ENCODE data around the gene CADM1.

Gene CADM1

GRCh38 chr11:115384236-115384635 lies 120.0 kb downstream of the CADM1 start:
- Histone ChIP-seq H3K4me3 (no peak overlapping the region), H3K9me3 (ENCODE audit: low read depth, low read length) (no peaks in the 10 kb centered on the region), H3K9ac (ENCODE audit: insufficient read length) (no peak overlapping the region), H3K36me3 (ENCODE audit: insufficient read depth, low read length) (no peaks in the 10 kb centered on the region), H3K27ac (no peak overlapping the region)
- TF ChIP-seq FOXP2 (optimal IDR thresholded peaks at IDR 0.05; ENCODE audit: control extremely low read depth, extremely low read length, insufficient read depth) = no peak
- no peak for TF ChIP-seq EZH2 (IDR thresholded peaks at IDR 0.05)
- TF ChIP-seq POLR2AphosphoS5 (IDR thresholded peaks at IDR 0.05; ENCODE audit: borderline replicate concordance, low read depth, low read length) = no peak
- no peak for DNase-seq (ENCODE audit: low read depth, low spot score)

GRCh38 chr11:115383431-115383830 lies 120.8 kb downstream of the CADM1 start:
- no peak overlapping the region for H3K9ac ChIP-seq (ENCODE audit: insufficient read length)
- H3K4me3 ChIP-seq = no peak overlapping the region
- no peak overlapping the region for H3K27ac ChIP-seq
- TF ChIP-seq POLR2AphosphoS5 (IDR thresholded peaks at IDR 0.05; ENCODE audit: borderline replicate concordance, low read depth, low read length) (no peak), FOXP2 (optimal IDR thresholded peaks at IDR 0.05; ENCODE audit: control extremely low read depth, extremely low read length, insufficient read depth) (no peak), EZH2 (IDR thresholded peaks at IDR 0.05) (no peak)
- no peaks in the 10 kb centered on the region for H3K36me3 ChIP-seq (ENCODE audit: insufficient read depth, low read length)
- H3K9me3 ChIP-seq (ENCODE audit: low read depth, low read length) = no peaks in the 10 kb centered on the region
- DNase-seq (ENCODE audit: low read depth, low spot score) = no peak

- Histone ChIP-seq H3K36me3 (ENCODE audit: insufficient read depth, low read length) (no peaks in the 10 kb centered on the region), H3K4me3 (no peak overlapping the region), H3K9me3 (ENCODE audit: low read depth, low read length) (no peaks in the 10 kb centered on the region), H3K9ac (ENCODE audit: insufficient read length) (no peak overlapping the region), H3K27ac (no peak overlapping the region)
- no peak for DNase-seq (ENCODE audit: low read depth, low spot score)
- TF ChIP-seq FOXP2 (optimal IDR thresholded peaks at IDR 0.05; ENCODE audit: control extremely low read depth, extremely low read length, insufficient read depth) = no peak
- TF ChIP-seq EZH2 (IDR thresholded peaks at IDR 0.05) = no peak
- TF ChIP-seq POLR2AphosphoS5 (IDR thresholded peaks at IDR 0.05; ENCODE audit: borderline replicate concordance, low read depth, low read length) = no peak
These were observed 124.7 kb downstream of the CADM1 start for GRCh38 chr11:115379528-115379927.

GRCh38 chr11:115378557-115378956 lies 125.7 kb downstream of the CADM1 start:
- TF ChIP-seq FOXP2 (optimal IDR thresholded peaks at IDR 0.05; ENCODE audit: control extremely low read depth, extremely low read length, insufficient read depth) (no peak), POLR2AphosphoS5 (IDR thresholded peaks at IDR 0.05; ENCODE audit: borderline replicate concordance, low read depth, low read length) (no peak), EZH2 (IDR thresholded peaks at IDR 0.05) (no peak)
- H3K36me3 ChIP-seq (ENCODE audit: insufficient read depth, low read length) = no peaks in the 10 kb centered on the region
- H3K4me3 ChIP-seq = no peak overlapping the region
- H3K9ac ChIP-seq (ENCODE audit: insufficient read length) = no peak overlapping the region
- H3K9me3 ChIP-seq (ENCODE audit: low read depth, low read length) = no peaks in the 10 kb centered on the region
- DNase-seq (ENCODE audit: low read depth, low spot score) = no peak
- no peak overlapping the region for H3K27ac ChIP-seq

- Histone ChIP-seq H3K36me3 (ENCODE audit: insufficient read depth, low read length) (no peaks in the 10 kb centered on the region), H3K9ac (ENCODE audit: insufficient read length) (no peak overlapping the region), H3K27ac (no peak overlapping the region), H3K9me3 (ENCODE audit: low read depth, low read length) (no peaks in the 10 kb centered on the region), H3K4me3 (no peak overlapping the region)
- no peak for TF ChIP-seq POLR2AphosphoS5 (IDR thresholded peaks at IDR 0.05; ENCODE audit: borderline replicate concordance, low read depth, low read length)
- TF ChIP-seq FOXP2 (optimal IDR thresholded peaks at IDR 0.05; ENCODE audit: control extremely low read depth, extremely low read length, insufficient read depth) = no peak
- no peak for TF ChIP-seq EZH2 (IDR thresholded peaks at IDR 0.05)
- no peak for DNase-seq (ENCODE audit: low read depth, low spot score)
These were observed 126.3 kb downstream of the CADM1 start for GRCh38 chr11:115377882-115378296.

GRCh38 chr11:115368616-115369015 lies 135.6 kb downstream of the CADM1 start:
- TF ChIP-seq EZH2 (IDR thresholded peaks at IDR 0.05) = no peak
- TF ChIP-seq POLR2AphosphoS5 (IDR thresholded peaks at IDR 0.05; ENCODE audit: borderline replicate concordance, low read depth, low read length) = no peak
- TF ChIP-seq FOXP2 (optimal IDR thresholded peaks at IDR 0.05; ENCODE audit: control extremely low read depth, extremely low read length, insufficient read depth) = no peak

GRCh38 chr11:115366826-115367225 lies 137.4 kb downstream of the CADM1 start:
- Histone ChIP-seq H3K4me3 (no peak overlapping the region), H3K9me3 (ENCODE audit: low read depth, low read length) (no peaks in the 10 kb centered on the region), H3K9ac (ENCODE audit: insufficient read length) (no peak overlapping the region), H3K27ac (no peak overlapping the region), H3K36me3 (ENCODE audit: insufficient read depth, low read length) (no peaks in the 10 kb centered on the region)
- no peak for DNase-seq (ENCODE audit: low read depth, low spot score)
- TF ChIP-seq FOXP2 (optimal IDR thresholded peaks at IDR 0.05; ENCODE audit: control extremely low read depth, extremely low read length, insufficient read depth) (no peak), EZH2 (IDR thresholded peaks at IDR 0.05) (no peak), POLR2AphosphoS5 (IDR thresholded peaks at IDR 0.05; ENCODE audit: borderline replicate concordance, low read depth, low read length) (no peak)

More at GRCh38 chr11:115368616-115369015, 135.6 kb downstream of the CADM1 start:
- no peaks in the 10 kb centered on the region for H3K9me3 ChIP-seq (ENCODE audit: low read depth, low read length)
- DNase-seq (ENCODE audit: low read depth, low spot score) = no peak
- H3K9ac ChIP-seq (ENCODE audit: insufficient read length) = no peak overlapping the region
- no peak overlapping the region for H3K27ac ChIP-seq
- H3K4me3 ChIP-seq = no peak overlapping the region
- no peaks in the 10 kb centered on the region for H3K36me3 ChIP-seq (ENCODE audit: insufficient read depth, low read length)

GRCh38 chr11:115365907-115366306 lies 138.3 kb downstream of the CADM1 start:
- no peak for DNase-seq (ENCODE audit: low read depth, low spot score)
- TF ChIP-seq FOXP2 (optimal IDR thresholded peaks at IDR 0.05; ENCODE audit: control extremely low read depth, extremely low read length, insufficient read depth) (no peak), POLR2AphosphoS5 (IDR thresholded peaks at IDR 0.05; ENCODE audit: borderline replicate concordance, low read depth, low read length) (no peak), EZH2 (IDR thresholded peaks at IDR 0.05) (no peak)
- Histone ChIP-seq H3K36me3 (ENCODE audit: insufficient read depth, low read length) (no peaks in the 10 kb centered on the region), H3K9me3 (ENCODE audit: low read depth, low read length) (no peaks in the 10 kb centered on the region), H3K4me3 (no peak overlapping the region), H3K9ac (ENCODE audit: insufficient read length) (no peak overlapping the region), H3K27ac (no peak overlapping the region)

- TF ChIP-seq FOXP2 (optimal IDR thresholded peaks at IDR 0.05; ENCODE audit: control extremely low read depth, extremely low read length, insufficient read depth) = no peak
- no peak for TF ChIP-seq POLR2AphosphoS5 (IDR thresholded peaks at IDR 0.05; ENCODE audit: borderline replicate concordance, low read depth, low read length)
- no peak for TF ChIP-seq EZH2 (IDR thresholded peaks at IDR 0.05)
- Histone ChIP-seq H3K9ac (ENCODE audit: insufficient read length) (no peak overlapping the region), H3K36me3 (ENCODE audit: insufficient read depth, low read length) (no peaks in the 10 kb centered on the region), H3K27ac (no peak overlapping the region), H3K9me3 (ENCODE audit: low read depth, low read length) (no peaks in the 10 kb centered on the region), H3K4me3 (no peak overlapping the region)
- no peak for DNase-seq (ENCODE audit: low read depth, low spot score)
These were observed 139.3 kb downstream of the CADM1 start for GRCh38 chr11:115364896-115365295.

Data from SK-N-MC (cell line).